OCI-LY1 (cell line): ENCODE results near the gene TPH2.

Experiments
- CTCF ChIP-seq: fragments of 200-600 bp; sonication (generic), shearing (Covaris generic); IDR thresholded peaks from 2 replicates; pipeline ENCODE4 v1.5.1; 2017; ENCODE audit warnings: mild to moderate bottlenecking, antibody characterized with exemption, low read length, moderate library complexity, mixed read lengths
- EZH2 ChIP-seq: fragments of 200-600 bp; sonication (generic), shearing (Covaris generic); IDR thresholded peaks from 2 replicates; pipeline ENCODE4 v1.8.0; 2017; ENCODE audit warnings: borderline replicate concordance, mixed run types, mild to moderate bottlenecking, antibody characterized with exemption, low read length, moderate library complexity, mixed read lengths

GRCh38 chr12:71954861-71955260 lies 16.2 kb downstream of the TPH2 start:
- TF ChIP-seq CTCF, result no peak
- TF ChIP-seq EZH2, result no peak
